Mesenchymal stem cell (in vitro differentiated cells and primary cell): Measurements from ENCODE around the gene CSNK1D.

Experiments used
- DNase-seq: peaks from one replicate; pipeline ENCODE4 v3.0.0-alpha.2; 2013
- H2AFZ ChIP-seq: one replicate; pipeline ENCODE4 v1.6.1; 2013; ENCODE audit warnings: low read depth, mild to moderate bottlenecking, control low read depth, inconsistent platforms, low read length, moderate library complexity
- H2AK5ac ChIP-seq: 2 replicates; pipeline ENCODE4 v1.6.1; 2013; ENCODE audit warnings: low read length, moderate library complexity, mild to moderate bottlenecking, inconsistent platforms; ENCODE audit not compliant: severe bottlenecking
- H2BK120ac ChIP-seq: one replicate; pipeline ENCODE4 v1.6.1; 2013; ENCODE audit warnings: low read depth, mild to moderate bottlenecking, inconsistent platforms, low read length, moderate library complexity
- H2BK12ac ChIP-seq, 2 experiments: one replicate each; pipeline ENCODE4 v1.6.1; 2013; ENCODE audit warnings: inconsistent platforms in 2 of 2, low read length in 2 of 2, mild to moderate bottlenecking in 2 of 2, moderate library complexity in 2 of 2, control low read depth in 1 of 2
- H2BK15ac ChIP-seq: one replicate; pipeline ENCODE4 v1.6.1; 2013; ENCODE audit warnings: mild to moderate bottlenecking, low read depth, inconsistent platforms; ENCODE audit not compliant: poor library complexity, severe bottlenecking
- H2BK5ac ChIP-seq: 2 replicates; pipeline ENCODE4 v1.6.1; 2013; ENCODE audit warnings: low read depth, mild to moderate bottlenecking, low read length, control low read depth, inconsistent platforms; ENCODE audit not compliant: poor library complexity, severe bottlenecking
- H3K14ac ChIP-seq, 2 experiments: one replicate each; pipeline ENCODE4 v1.6.1; 2013; ENCODE audit warnings: inconsistent platforms in 2 of 2, low read length in 2 of 2, control low read depth in 1 of 2, mild to moderate bottlenecking in 1 of 2, moderate library complexity in 1 of 2
- H3K18ac ChIP-seq, 2 experiments: one replicate each; pipeline ENCODE4 v1.6.1; 2013; ENCODE audit warnings: inconsistent platforms in 2 of 2, low read length in 2 of 2, control low read depth in 1 of 2, low read depth in 1 of 2, mild to moderate bottlenecking in 1 of 2
- H3K23ac ChIP-seq, 2 experiments: one replicate each; pipeline ENCODE4 v1.6.1; 2013; ENCODE audit warnings: inconsistent platforms in 2 of 2, low read length in 2 of 2, mild to moderate bottlenecking in 2 of 2, moderate library complexity in 2 of 2, control low read depth in 1 of 2
- H3K27ac ChIP-seq: 2 replicates; pipeline ENCODE4 v1.5.1; 2013; ENCODE audit warnings: mild to moderate bottlenecking, moderate library complexity, low read length, control low read depth, inconsistent platforms; ENCODE audit not compliant: poor library complexity, severe bottlenecking
- H3K27me3 ChIP-seq, 2 experiments: 2 replicates each; pipeline versions ENCODE4 v1.6.1 to v1.7.0; 2013; ENCODE audit warnings: low read length in 2 of 2, mild to moderate bottlenecking in 2 of 2, moderate library complexity in 2 of 2, control low read depth in 1 of 2, inconsistent platforms in 1 of 2; ENCODE audit not compliant: control insufficient read depth in 1 of 2, insufficient read depth in 1 of 2
- H3K36me3 ChIP-seq, 2 experiments: 2 replicates each; pipeline versions ENCODE4 v1.6.1 to v1.7.0; 2013; ENCODE audit warnings: low read length in 2 of 2, control low read depth in 1 of 2, inconsistent platforms in 1 of 2, low read depth in 1 of 2, mild to moderate bottlenecking in 1 of 2; ENCODE audit not compliant: insufficient read depth in 2 of 2, control insufficient read depth in 1 of 2
- H3K4ac ChIP-seq, 2 experiments: one replicate each; pipeline ENCODE4 v1.6.1; 2013; ENCODE audit warnings: inconsistent platforms in 2 of 2, low read length in 2 of 2, mild to moderate bottlenecking in 2 of 2, moderate library complexity in 2 of 2, control low read depth in 1 of 2, low read depth in 1 of 2
- H3K4me1 ChIP-seq: 2 replicates; pipeline ENCODE4 v1.6.1; 2013; ENCODE audit warnings: low read depth, low read length, control low read depth; ENCODE audit not compliant: control insufficient read depth, insufficient read depth
- H3K4me2 ChIP-seq: 2 replicates; pipeline ENCODE4 v1.6.1; 2013; ENCODE audit warnings: low read length, mild to moderate bottlenecking, inconsistent platforms; ENCODE audit not compliant: poor library complexity, severe bottlenecking
- H3K4me3 ChIP-seq, 2 experiments: 2 replicates each; pipeline versions ENCODE4 v1.5.1 to v1.7.0; 2013; ENCODE audit warnings: low read length in 2 of 2, mild to moderate bottlenecking in 2 of 2, control low read depth in 1 of 2, low read depth in 1 of 2; ENCODE audit not compliant: insufficient read depth in 1 of 2
- H3K79me1 ChIP-seq: replicated peaks from 2 replicates; pipeline ENCODE4 v1.6.1; 2013; ENCODE audit warnings: mild to moderate bottlenecking, control low read depth, low read length, inconsistent platforms; ENCODE audit not compliant: poor library complexity, severe bottlenecking
- H3K9ac ChIP-seq: 2 replicates; pipeline ENCODE4 v1.7.0; 2013; ENCODE audit warnings: mild to moderate bottlenecking, low read length, moderate library complexity
- H3K9me3 ChIP-seq: 2 replicates; pipeline ENCODE4 v1.7.0; 2013; ENCODE audit warnings: mild to moderate bottlenecking, low read length; ENCODE audit not compliant: control insufficient read depth
- H4K8ac ChIP-seq: one replicate; pipeline ENCODE4 v1.6.1; 2013; ENCODE audit warnings: inconsistent platforms, mild to moderate bottlenecking, low read length, moderate library complexity
- H4K91ac ChIP-seq: one replicate; pipeline ENCODE4 v1.6.1; 2013; ENCODE audit warnings: mild to moderate bottlenecking, low read length, inconsistent platforms
- WGBS: methylation state at CpG from one replicate; pipeline ENCODE4 v1.1.7; 2013; ENCODE audit warnings: mixed read lengths; 5-methylcytosine and 5-hydroxymethylcytosine counted together

The CSNK1D gene

GRCh38 chr17:82240506-82241182 is 32.9 kb downstream of the CSNK1D start:
- 84% methylated on average over 17 of the region's 20 CpGs for WGBS
- H4K8ac ChIP-seq, result no peak overlapping the region
- peak overlapping the region in 1 of 2 experiments; percentile 74 for H3K18ac ChIP-seq

GRCh38 chr17:82239926-82240505 is 33.5 kb downstream of the CSNK1D start:
- Histone ChIP-seq H3K9me3 (no peaks in the 10 kb centered on the region), H4K8ac (no peak overlapping the region), H4K91ac (no peak overlapping the region), H3K4ac (no peak overlapping the region), H3K14ac (peak overlapping the region in 1 of 2 experiments; percentile 14), H3K4me2 (no peak overlapping the region), H2BK15ac (no peak overlapping the region), H2BK120ac (no peak overlapping the region), H2AFZ (no peak overlapping the region), H3K36me3 (peaks cover 60 to 97% of the 10 kb centered on the region in 2 experiments), H3K4me1 (peaks cover 79% of the 10 kb centered on the region), H3K4me3 (no peak overlapping the region), H3K27ac (peak overlapping the region; percentile 26), H2BK5ac (no peak overlapping the region), H3K18ac (peak overlapping the region in 1 of 2 experiments; percentile 74), H3K9ac (peak overlapping the region; percentile 54), H3K27me3 (no peaks in the 10 kb centered on the region), H3K79me1 (peaks cover 14% of the 10 kb centered on the region), H3K23ac (peak overlapping the region in 1 of 2 experiments; percentile 84), H2AK5ac (no peak overlapping the region), H2BK12ac (no peak overlapping the region)
- 90% methylated on average over 22 of the region's 22 CpGs for WGBS
- DNase-seq, result no peak

More at GRCh38 chr17:82240506-82241182, 32.9 kb downstream of the CSNK1D start:
- H3K9me3 ChIP-seq, result no peaks in the 10 kb centered on the region
- H3K4me3 ChIP-seq, result no peak overlapping the region
- H3K4me1 ChIP-seq, result peaks cover 76% of the 10 kb centered on the region
- peaks cover 66 to 99% of the 10 kb centered on the region in 2 experiments for H3K36me3 ChIP-seq
- peak overlapping the region in 1 of 2 experiments; percentile 54 for H3K23ac ChIP-seq
- peak overlapping the region in 1 of 2 experiments; percentile 41 for H3K4ac ChIP-seq
- H3K79me1 ChIP-seq, result peaks cover 15% of the 10 kb centered on the region
- H4K91ac ChIP-seq, result peak overlapping the region; percentile 2
- H2BK15ac ChIP-seq, result no peak overlapping the region
- H3K27ac ChIP-seq, result peak overlapping the region; percentile 60
- no peak overlapping the region for H2BK120ac ChIP-seq
- H2BK12ac ChIP-seq, result peak overlapping the region in 1 of 2 experiments; percentile 55
- peak overlapping the region; percentile 54 for H3K9ac ChIP-seq
- no peak overlapping the region for H3K4me2 ChIP-seq
- H2AFZ ChIP-seq, result no peak overlapping the region
- H3K14ac ChIP-seq, result peak overlapping the region in 1 of 2 experiments; percentile 14
- H2AK5ac ChIP-seq, result peak overlapping the region; percentile 30
- H2BK5ac ChIP-seq, result no peak overlapping the region
- H3K27me3 ChIP-seq, result no peaks in the 10 kb centered on the region
- no peak for DNase-seq

- H2BK12ac ChIP-seq, result no peak overlapping the region
- H2BK5ac ChIP-seq, result no peak overlapping the region
- peaks cover 15% of the 10 kb centered on the region for H3K79me1 ChIP-seq
- no peaks in the 10 kb centered on the region for H3K9me3 ChIP-seq
- no peak overlapping the region for H2AK5ac ChIP-seq
- no peak overlapping the region for H3K4me2 ChIP-seq
- no peak overlapping the region for H2BK120ac ChIP-seq
- H3K9ac ChIP-seq, result no peak overlapping the region
- H3K14ac ChIP-seq, result no peak overlapping the region
- peak overlapping the region; percentile 22 for H4K8ac ChIP-seq
- peaks cover 85% of the 10 kb centered on the region for H3K4me1 ChIP-seq
- no peaks in the 10 kb centered on the region for H3K27me3 ChIP-seq
- H3K4me3 ChIP-seq, result no peak overlapping the region
- peak overlapping the region in 1 of 2 experiments; percentile 40 for H3K23ac ChIP-seq
- DNase-seq, result no peak
- H3K18ac ChIP-seq, result no peak overlapping the region
- WGBS, result 93% methylated on average over 17 of the region's 17 CpGs
- H2AFZ ChIP-seq, result no peak overlapping the region
- no peak overlapping the region for H3K4ac ChIP-seq
- no peak overlapping the region for H4K91ac ChIP-seq
- H2BK15ac ChIP-seq, result no peak overlapping the region
- no peak overlapping the region for H3K27ac ChIP-seq
- peaks cover 54 to 97% of the 10 kb centered on the region in 2 experiments for H3K36me3 ChIP-seq
Observed at GRCh38 chr17:82239401-82239925, 34.0 kb downstream of the CSNK1D start.
